SK-N-SH (cell line): ENCODE data around the gene PRR9. TPM values are rescaled to one million over a fixed set of nuclear protein-coding genes. Genes with fewer than 3 reads are reported as not detected.

Experiments used
- CTCF ChIA-PET: fragments of 300-600, 350-600 bp; formaldehyde crosslinking; extraction: SDS; loops from one replicate; lab custom pipeline; 2021; lab: Yijun Ruan, JAX
- POLR2A ChIA-PET: fragments of 350-600 bp; sonication (Branson Sonifier 250); formaldehyde crosslinking; extraction: SDS; loops from one replicate; lab custom pipeline; 2020; ENCODE audit warnings: antibody characterized with exemption, inconsistent platforms; lab: Yijun Ruan, JAX
- DNase-seq: peaks from one replicate; pipeline ENCODE4 v3.0.0; 2012
- H2AFZ ChIP-seq: fragments of 200-600 bp; sonication (generic); 2 replicates; pipeline ENCODE4 v1.8.1; 2016; ENCODE audit warnings: antibody characterized with exemption, mild to moderate bottlenecking, low read depth
- H3F3A ChIP-seq: fragments of 200-600 bp; sonication (generic); replicated peaks from 2 replicates; pipeline ENCODE3; 2016; ENCODE audit warnings: antibody characterized with exemption, mild to moderate bottlenecking; ENCODE audit not compliant: insufficient read depth
- H3K27ac ChIP-seq, 2 experiments: fragments of 200-500 bp in 1 of 2; fragments of 200-600 bp in 1 of 2; sonication (Bioruptor generic) in 1 of 2; sonication (generic), shearing (Covaris generic) in 1 of 2; 2 replicates each; pipeline versions ENCODE4 v1.5.1 to v1.6.1; 2014 to 2016; ENCODE audit warnings: low read depth in 2 of 2, inconsistent platforms in 1 of 2, low read length in 1 of 2, mild to moderate bottlenecking in 1 of 2, mixed read lengths in 1 of 2
- H3K27me3 ChIP-seq: fragments of 200-600 bp; sonication (generic), shearing (Covaris generic); 2 replicates; pipeline ENCODE4 v1.6.1; 2016; ENCODE audit warnings: mixed run types; ENCODE audit not compliant: insufficient read depth
- H3K36me3 ChIP-seq, 2 experiments: fragments of 200-500 bp in 1 of 2; fragments of 200-600 bp in 1 of 2; sonication (Bioruptor generic) in 1 of 2; sonication (generic) in 1 of 2; replicated peaks in 1 of 2; 2 replicates each; pipeline versions ENCODE3 to v1.5.1; 2014 to 2016; ENCODE audit warnings: low read length in 1 of 2, mild to moderate bottlenecking in 1 of 2; ENCODE audit not compliant: insufficient read depth in 2 of 2, control insufficient read depth in 1 of 2
- H3K4me1 ChIP-seq, 2 experiments: fragments of 200-500 bp in 1 of 2; fragments of 200-600 bp in 1 of 2; sonication (Bioruptor generic) in 1 of 2; sonication (generic), shearing (Covaris generic) in 1 of 2; 2 replicates each; pipeline versions ENCODE4 v1.5.1 to v1.6.1; 2014 to 2016; ENCODE audit warnings: low read depth in 1 of 2, low read length in 1 of 2, mixed run types in 1 of 2; ENCODE audit not compliant: insufficient read depth in 2 of 2, control insufficient read depth in 1 of 2
- H3K4me2 ChIP-seq: fragments of 200-600 bp; sonication (generic), shearing (Covaris generic); 2 replicates; pipeline ENCODE4 v1.6.1; 2017; ENCODE audit warnings: mixed run types
- H3K4me3 ChIP-seq, 2 experiments: fragments of 200-500 bp in 1 of 2; fragments of 200-600 bp in 1 of 2; sonication (Bioruptor generic) in 1 of 2; sonication (generic), shearing (Covaris generic) in 1 of 2; 2 replicates each; pipeline versions ENCODE4 v1.5.1 to v1.8.1; 2014 to 2016; ENCODE audit warnings: low read depth in 2 of 2, inconsistent platforms in 1 of 2, low read length in 1 of 2, mild to moderate bottlenecking in 1 of 2, mixed read lengths in 1 of 2, moderate library complexity in 1 of 2
- H3K79me2 ChIP-seq: fragments of 200-600 bp; sonication (generic); 2 replicates; pipeline ENCODE4 v1.8.1; 2017; ENCODE audit warnings: mild to moderate bottlenecking; ENCODE audit not compliant: insufficient read depth
- H3K9ac ChIP-seq: fragments of 200-600 bp; sonication (generic); 2 replicates; pipeline ENCODE4 v1.6.1; 2017; ENCODE audit warnings: mixed run types
- H3K9me2 ChIP-seq: fragments of 200-600 bp; sonication (generic); 2 replicates; pipeline ENCODE4 v1.6.1; 2017; ENCODE audit warnings: mixed run types
- H3K9me3 ChIP-seq: fragments of 200-600 bp; sonication (generic); 2 replicates; pipeline ENCODE4 v1.6.1; 2017; ENCODE audit warnings: mixed run types, mild to moderate bottlenecking, moderate library complexity
- H4K20me1 ChIP-seq: fragments of 200-600 bp; sonication (generic); 2 replicates; pipeline ENCODE4 v1.6.1; 2017; ENCODE audit warnings: mild to moderate bottlenecking, mixed run types; ENCODE audit not compliant: insufficient read depth
- CTCF ChIP-seq: fragments of 200-600 bp; sonication (generic); IDR thresholded peaks from 2 replicates; pipeline ENCODE4 v1.6.1; 2017; ENCODE audit warnings: antibody characterized with exemption, mild to moderate bottlenecking, moderate library complexity
- FOSL2 ChIP-seq: IDR thresholded peaks from 2 replicates; pipeline ENCODE4 v1.4.0; 2012; ENCODE audit warnings: low read depth, mild to moderate bottlenecking, moderate library complexity, borderline replicate concordance
- FOXJ3 ChIP-seq: sonication (generic); formaldehyde crosslinking; IDR thresholded peaks from 2 replicates; pipeline ENCODE4 v1.5.1; 2020; ENCODE audit warnings: mild to moderate bottlenecking, missing genetic modification reagents
- GABPA ChIP-seq: IDR thresholded peaks from 2 replicates; pipeline ENCODE4 v1.4.0; 2012; ENCODE audit warnings: low read depth, mild to moderate bottlenecking
- GATA2 ChIP-seq: sonication (generic); formaldehyde crosslinking; IDR thresholded peaks from 2 replicates; pipeline ENCODE4 v1.5.0; 2020; ENCODE audit warnings: mild to moderate bottlenecking, missing genetic modification reagents
- MAX ChIP-seq: IDR thresholded peaks from 2 replicates; pipeline ENCODE4 v1.4.0; 2012; ENCODE audit warnings: low read depth
- MEF2A ChIP-seq: IDR thresholded peaks from 2 replicates; pipeline ENCODE4 v1.4.0; 2012; ENCODE audit warnings: low read depth, borderline replicate concordance
- MXI1 ChIP-seq: IDR thresholded peaks from 2 replicates; pipeline ENCODE4 v1.6.1; 2012; ENCODE audit warnings: mild to moderate bottlenecking, low read depth, low read length, improper control_type of control experiment
- NRF1 ChIP-seq: IDR thresholded peaks from 2 replicates; pipeline ENCODE4 v1.6.1; 2012; ENCODE audit warnings: low read depth, mild to moderate bottlenecking, low read length
- PBX3 ChIP-seq: IDR thresholded peaks from 2 replicates; pipeline ENCODE4; 2012
- RFX5 ChIP-seq: IDR thresholded peaks from 2 replicates; pipeline ENCODE4 v1.6.1; 2012; ENCODE audit warnings: mild to moderate bottlenecking, improper control_type of control experiment, low read length
- SMC3 ChIP-seq: IDR thresholded peaks from 2 replicates; pipeline ENCODE4 v1.6.1; 2012; ENCODE audit warnings: low read depth, low read length, improper control_type of control experiment
- TAF1 ChIP-seq: IDR thresholded peaks from 2 replicates; pipeline ENCODE4 v1.6.1; 2012; ENCODE audit warnings: low read depth, mild to moderate bottlenecking, low read length, moderate library complexity, borderline replicate concordance
- TCF12 ChIP-seq: IDR thresholded peaks from 2 replicates; pipeline ENCODE4 v1.4.0; 2012
- TEAD4 ChIP-seq: IDR thresholded peaks from 2 replicates; pipeline ENCODE4 v1.4.0; 2012; ENCODE audit warnings: mild to moderate bottlenecking, borderline replicate concordance; ENCODE audit not compliant: insufficient read depth
- USF2 ChIP-seq: fragments of 150-350 bp; IDR thresholded peaks from 2 replicates; pipeline ENCODE4 v1.6.1; 2017; ENCODE audit warnings: antibody characterized with exemption, low read length, low read depth, borderline replicate concordance
- WGBS: methylation state at CpG from one replicate; pipeline ENCODE4 v1.1.6; 2017; ENCODE audit warnings: low lambda C conversion rate; 5-methylcytosine and 5-hydroxymethylcytosine counted together
- polyA plus RNA-seq, 3 experiments: library from polyadenylated mRNA; depleted of rRNA; stranded (reverse); fragments of >200 nt; gene quantifications; 2 replicates each; pipeline ENCODE4 v1.2.3, GENCODE V29; 2012

Gene PRR9
- polyA plus RNA-seq, 1 of the 3 experiments (the other 2 are of a cell fraction), result not detected

- Histone ChIP-seq H3K9me3 (no peaks in the 10 kb centered on the region), H3K9ac (no peak overlapping the region), H3K4me2 (0 out of 2 replicates have a peak overlapping the region, but pooled peaks have one; percentile 80), H3K27me3 (peaks cover 55% of the 10 kb centered on the region), H4K20me1 (no peaks in the 10 kb centered on the region), H3K9me2 (no peaks in the 10 kb centered on the region), H3F3A (no peaks in the 10 kb centered on the region), H3K27ac (no peak overlapping the region), H3K79me2 (no peaks in the 10 kb centered on the region), H3K4me1 (no peaks in the 10 kb centered on the region; a peak in 1 of 4 replicates), H3K36me3 (no peaks in the 10 kb centered on the region), H2AFZ (no peak overlapping the region), H3K4me3 (peak overlapping the region in 1 of 2 experiments; percentile 56; a peak in 1 of 4 replicates)
- POLR2A ChIA-PET, result no interaction called here
- DNase-seq, result no peak
- CTCF ChIA-PET, result interaction anchor here (0.9 to 1.6 kb wide), 2 partner anchors 27 to 49 kb away, joined by 3 read pairs; no protein-coding TSS in a partner anchor
- 29% methylated on average over 6 of the region's 6 CpGs for WGBS
- no peak for TF ChIP-seq MXI1
- TF ChIP-seq USF2, result no peak
- no peak for TF ChIP-seq FOSL2
- no peak for TF ChIP-seq GABPA
- TF ChIP-seq PBX3, result no peak
- no peak for TF ChIP-seq GATA2 (CRISPR knock-in tag)
- TF ChIP-seq RFX5, result no peak
- no peak for TF ChIP-seq MEF2A
- TF ChIP-seq TAF1, result no peak
- TF ChIP-seq FOXJ3 (CRISPR knock-in tag), result no peak
- TF ChIP-seq MAX, result no peak
- TF ChIP-seq NRF1, result no peak
- no peak for TF ChIP-seq TCF12
- no peak for TF ChIP-seq SMC3
- no peak for TF ChIP-seq CTCF
- TF ChIP-seq TEAD4, result no peak
Observed at GRCh38 chr1:153262070-153262366, 44.6 kb downstream of the PRR9 start.
